Measurements from ENCODE around the gene GDNF. TPM values are rescaled to one million over a fixed set of nuclear protein-coding genes. Genes with fewer than 3 reads are reported as not detected.
"Not testable (repeated sequence)": the region's sequence is repeated elsewhere in the genome, so short reads cannot be mapped to it uniquely, and the experiment has no call there.

GDNF gene
- polyA plus RNA-seq, 2 donors = 0.11 to 0.20 TPM

GRCh38 chr5:37808945-37809344 is 30.9 kb downstream of the GDNF start:
- Histone ChIP-seq H3K36me3 (ENCODE audit: control insufficient read depth in 2 of 2, insufficient read depth in 2 of 2, low read length in 1 of 2) (no peaks in the 10 kb centered on the region), H3K9me3 (ENCODE audit: control insufficient read depth in 2 of 2, insufficient read depth in 1 of 2, low read depth in 1 of 2, low read length in 1 of 2) (no peaks in the 10 kb centered on the region), H3K27me3 (ENCODE audit: control insufficient read depth in 1 of 2, insufficient read depth in 2 of 2, low read length in 2 of 2) (no peaks in the 10 kb centered on the region), H3K4me1 (ENCODE audit: control insufficient read depth in 2 of 2, insufficient read depth in 2 of 2, low read length in 1 of 2) (no peaks in the 10 kb centered on the region), H3K4me3 (ENCODE audit: low read depth in 1 of 2, low read length in 2 of 2) (no peak overlapping the region), H3K27ac (ENCODE audit: low read depth in 2 of 2, low read length in 1 of 2) (no peak overlapping the region)
- WGBS, 2 donors = 71 to 72% methylated on average over 5 of the region's 5 CpGs

DNA sequence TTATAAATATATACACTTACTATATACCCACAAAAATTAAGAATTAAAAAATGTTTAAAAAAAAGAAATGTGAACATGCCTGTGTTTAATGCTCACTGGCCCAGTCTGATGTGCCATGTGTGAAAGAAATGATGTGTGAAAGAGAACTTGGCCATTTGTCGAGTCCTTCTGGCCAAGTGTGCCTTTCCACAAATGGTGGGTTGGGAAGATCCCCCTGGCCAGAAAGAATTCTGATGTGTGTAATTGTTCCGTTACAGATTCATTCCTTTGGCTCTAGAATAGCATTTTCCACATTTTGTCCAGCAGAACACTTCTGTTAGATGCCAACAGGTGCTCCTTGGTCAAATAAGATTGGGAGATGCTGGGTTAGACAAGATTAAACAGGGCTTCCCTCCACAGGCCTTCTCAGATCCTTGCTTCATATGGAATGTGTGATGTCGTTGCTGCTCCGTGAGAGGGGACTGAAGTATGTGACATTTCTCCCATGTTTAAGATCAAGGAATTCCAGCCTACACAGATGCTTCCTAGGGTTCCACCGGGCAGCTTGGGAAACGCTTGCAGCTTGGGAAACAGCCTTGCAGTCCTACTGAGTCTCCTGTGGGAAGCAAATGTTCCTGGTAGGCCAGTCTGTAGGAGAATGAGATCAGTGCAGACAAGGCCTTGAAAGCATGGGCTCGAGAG is 32.1 kb downstream of the GDNF start:
- Histone ChIP-seq H3K4me3 (ENCODE audit: low read depth in 1 of 2, low read length in 2 of 2) (no peak overlapping the region), H3K9me3 (ENCODE audit: control insufficient read depth in 2 of 2, insufficient read depth in 1 of 2, low read depth in 1 of 2, low read length in 1 of 2) (no peaks in the 10 kb centered on the region), H3K27me3 (ENCODE audit: control insufficient read depth in 1 of 2, insufficient read depth in 2 of 2, low read length in 2 of 2) (no peaks in the 10 kb centered on the region), H3K4me1 (ENCODE audit: control insufficient read depth in 2 of 2, insufficient read depth in 2 of 2, low read length in 1 of 2) (no peaks in the 10 kb centered on the region), H3K27ac (ENCODE audit: low read depth in 2 of 2, low read length in 1 of 2) (no peak overlapping the region), H3K36me3 (ENCODE audit: control insufficient read depth in 2 of 2, insufficient read depth in 2 of 2, low read length in 1 of 2) (no peaks in the 10 kb centered on the region)
- WGBS, 2 donors = 81 to 86% methylated on average over 7 of the region's 7 CpGs

GRCh38 chr5:37807015-37807414 is 32.8 kb downstream of the GDNF start:
- 92 to 97% methylated on average over 2 of the region's 2 CpGs for WGBS, 2 donors
- Histone ChIP-seq H3K27me3 (ENCODE audit: control insufficient read depth in 1 of 2, insufficient read depth in 2 of 2, low read length in 2 of 2) (no peaks in the 10 kb centered on the region), H3K4me1 (ENCODE audit: control insufficient read depth in 2 of 2, insufficient read depth in 2 of 2, low read length in 1 of 2) (no peaks in the 10 kb centered on the region), H3K27ac (ENCODE audit: low read depth in 2 of 2, low read length in 1 of 2) (no peak overlapping the region), H3K4me3 (ENCODE audit: low read depth in 1 of 2, low read length in 2 of 2) (no peak overlapping the region), H3K9me3 (ENCODE audit: control insufficient read depth in 2 of 2, insufficient read depth in 1 of 2, low read depth in 1 of 2, low read length in 1 of 2) (no peaks in the 10 kb centered on the region), H3K36me3 (ENCODE audit: control insufficient read depth in 2 of 2, insufficient read depth in 2 of 2, low read length in 1 of 2) (no peaks in the 10 kb centered on the region)

GRCh38 chr5:37806476-37806875 is 33.4 kb downstream of the GDNF start:
- Histone ChIP-seq H3K27me3 (ENCODE audit: control insufficient read depth in 1 of 2, insufficient read depth in 2 of 2, low read length in 2 of 2) (no peaks in the 10 kb centered on the region), H3K4me1 (ENCODE audit: control insufficient read depth in 2 of 2, insufficient read depth in 2 of 2, low read length in 1 of 2) (no peaks in the 10 kb centered on the region), H3K4me3 (ENCODE audit: low read depth in 1 of 2, low read length in 2 of 2) (no peak overlapping the region), H3K27ac (ENCODE audit: low read depth in 2 of 2, low read length in 1 of 2) (no peak overlapping the region), H3K36me3 (ENCODE audit: control insufficient read depth in 2 of 2, insufficient read depth in 2 of 2, low read length in 1 of 2) (no peaks in the 10 kb centered on the region), H3K9me3 (ENCODE audit: control insufficient read depth in 2 of 2, insufficient read depth in 1 of 2, low read depth in 1 of 2, low read length in 1 of 2) (no peaks in the 10 kb centered on the region)
- WGBS, 2 donors = 76 to 87% methylated on average over 8 of the region's 8 CpGs

GRCh38 chr5:37806016-37806415 is 33.8 kb downstream of the GDNF start:
- WGBS, 2 donors = 75 to 84% methylated on average over 12 of the region's 12 CpGs
- Histone ChIP-seq H3K4me1 (ENCODE audit: control insufficient read depth in 2 of 2, insufficient read depth in 2 of 2, low read length in 1 of 2) (no peaks in the 10 kb centered on the region), H3K4me3 (ENCODE audit: low read depth in 1 of 2, low read length in 2 of 2) (no peak overlapping the region), H3K27me3 (ENCODE audit: control insufficient read depth in 1 of 2, insufficient read depth in 2 of 2, low read length in 2 of 2) (no peaks in the 10 kb centered on the region), H3K27ac (ENCODE audit: low read depth in 2 of 2, low read length in 1 of 2) (no peak overlapping the region), H3K9me3 (ENCODE audit: control insufficient read depth in 2 of 2, insufficient read depth in 1 of 2, low read depth in 1 of 2, low read length in 1 of 2) (no peaks in the 10 kb centered on the region), H3K36me3 (ENCODE audit: control insufficient read depth in 2 of 2, insufficient read depth in 2 of 2, low read length in 1 of 2) (no peaks in the 10 kb centered on the region)

GRCh38 chr5:37804401-37804800 is 35.4 kb downstream of the GDNF start:
- Histone ChIP-seq H3K4me3 (ENCODE audit: low read depth in 1 of 2, low read length in 2 of 2) (no peak overlapping the region), H3K27me3 (ENCODE audit: control insufficient read depth in 1 of 2, insufficient read depth in 2 of 2, low read length in 2 of 2) (no peaks in the 10 kb centered on the region), H3K4me1 (ENCODE audit: control insufficient read depth in 2 of 2, insufficient read depth in 2 of 2, low read length in 1 of 2) (no peaks in the 10 kb centered on the region), H3K9me3 (ENCODE audit: control insufficient read depth in 2 of 2, insufficient read depth in 1 of 2, low read depth in 1 of 2, low read length in 1 of 2) (no peaks in the 10 kb centered on the region), H3K27ac (ENCODE audit: low read depth in 2 of 2, low read length in 1 of 2) (no peak overlapping the region), H3K36me3 (ENCODE audit: control insufficient read depth in 2 of 2, insufficient read depth in 2 of 2, low read length in 1 of 2) (no peaks in the 10 kb centered on the region)
- whole genome bisulfite sequencing, 2 donors = 71 to 79% methylated on average over 2 of the region's 2 CpGs

DNA sequence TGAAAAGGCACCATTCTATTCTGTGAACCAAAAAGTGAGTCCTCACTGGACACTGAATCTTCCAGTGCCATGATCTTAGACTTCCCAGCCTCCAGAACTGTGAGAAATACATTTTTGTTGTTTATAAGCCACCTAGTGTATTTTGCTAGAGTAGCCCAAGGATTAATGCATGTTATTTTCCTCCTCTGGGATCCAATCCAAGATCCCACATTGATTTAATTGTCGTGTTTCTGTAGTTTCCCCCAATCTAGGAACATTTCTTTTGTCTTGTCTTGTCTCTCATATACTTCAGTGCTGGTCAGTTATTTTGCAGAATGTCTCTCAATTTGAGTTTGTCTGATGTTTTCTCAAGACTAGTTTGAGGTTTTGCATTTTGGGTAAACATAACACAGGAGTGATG is 36.4 kb downstream of the GDNF start:
- 28 to 33% methylated on average over 1 of the region's 1 CpG for WGBS, 2 donors

DNA sequence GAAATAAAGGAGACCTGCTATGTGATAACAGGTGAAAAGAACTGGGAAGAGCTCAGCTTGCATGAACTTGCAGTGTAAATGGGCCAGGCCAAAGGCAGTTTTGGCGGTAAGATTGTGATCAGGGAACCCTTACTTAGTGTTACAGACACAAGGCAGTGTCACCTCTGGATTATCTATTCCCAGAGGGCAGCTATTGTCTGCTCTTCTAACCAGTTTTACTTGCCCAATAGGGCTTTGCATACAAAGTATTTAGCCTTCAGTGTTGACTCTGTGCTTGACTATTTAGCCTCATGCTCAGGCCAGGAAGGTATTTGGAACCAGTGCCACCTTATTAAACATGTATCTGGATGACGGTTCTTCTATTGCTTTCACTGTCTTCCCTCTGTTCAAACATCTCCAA is 38.3 kb downstream of the GDNF start:
- H3K4me3 ChIP-seq (ENCODE audit: low read depth in 1 of 2, low read length in 2 of 2) = no peak overlapping the region
- no peaks in the 10 kb centered on the region for H3K4me1 ChIP-seq (ENCODE audit: control insufficient read depth in 2 of 2, insufficient read depth in 2 of 2, low read length in 1 of 2)
- WGBS, 2 donors = 46 to 55% methylated on average over 2 of the region's 2 CpGs
- no peaks in the 10 kb centered on the region for H3K27me3 ChIP-seq (ENCODE audit: control insufficient read depth in 1 of 2, insufficient read depth in 2 of 2, low read length in 2 of 2)
- no peaks in the 10 kb centered on the region for H3K9me3 ChIP-seq (ENCODE audit: control insufficient read depth in 2 of 2, insufficient read depth in 1 of 2, low read depth in 1 of 2, low read length in 1 of 2)
- H3K27ac ChIP-seq (ENCODE audit: low read depth in 2 of 2, low read length in 1 of 2) = no peak overlapping the region
- no peaks in the 10 kb centered on the region for H3K36me3 ChIP-seq (ENCODE audit: control insufficient read depth in 2 of 2, insufficient read depth in 2 of 2, low read length in 1 of 2)

More for the DNA sequence above, 36.4 kb downstream of the GDNF start:
- Histone ChIP-seq H3K27me3 (ENCODE audit: control insufficient read depth in 1 of 2, insufficient read depth in 2 of 2, low read length in 2 of 2) (no peaks in the 10 kb centered on the region), H3K36me3 (ENCODE audit: control insufficient read depth in 2 of 2, insufficient read depth in 2 of 2, low read length in 1 of 2) (no peaks in the 10 kb centered on the region), H3K4me1 (ENCODE audit: control insufficient read depth in 2 of 2, insufficient read depth in 2 of 2, low read length in 1 of 2) (no peaks in the 10 kb centered on the region), H3K27ac (ENCODE audit: low read depth in 2 of 2, low read length in 1 of 2) (no peak overlapping the region), H3K4me3 (ENCODE audit: low read depth in 1 of 2, low read length in 2 of 2) (no peak overlapping the region), H3K9me3 (ENCODE audit: control insufficient read depth in 2 of 2, insufficient read depth in 1 of 2, low read depth in 1 of 2, low read length in 1 of 2) (no peaks in the 10 kb centered on the region)

DNA sequence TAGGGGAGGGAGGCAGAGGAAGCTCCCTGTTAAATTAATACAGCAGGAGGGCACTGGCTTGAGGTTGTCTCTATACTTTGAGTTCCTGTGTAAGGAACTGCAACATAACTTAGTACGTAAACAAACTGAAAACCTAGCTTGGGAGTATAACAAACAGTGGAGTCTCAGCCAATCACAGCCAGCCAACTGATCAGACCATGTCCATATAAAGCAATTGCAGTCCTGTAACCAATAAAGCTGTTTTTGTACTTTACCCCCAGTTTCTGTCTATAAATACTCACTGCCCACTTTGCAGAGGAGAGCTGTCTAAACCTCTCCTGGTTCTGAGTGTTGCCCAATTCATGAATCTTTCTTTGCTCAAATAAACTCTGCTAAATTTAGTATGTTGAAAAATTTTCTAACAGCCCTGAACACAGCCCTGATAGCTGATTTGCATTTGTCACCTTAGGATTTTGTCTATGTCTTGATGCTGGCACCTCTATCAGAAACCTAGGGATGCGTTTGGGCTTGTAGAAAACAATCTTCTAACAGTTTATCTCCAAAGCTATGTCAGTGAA is 39.9 kb downstream of the GDNF start:
- H3K36me3 ChIP-seq (ENCODE audit: control insufficient read depth in 2 of 2, insufficient read depth in 2 of 2, low read length in 1 of 2) = no peaks in the 10 kb centered on the region
- no peak overlapping the region for H3K27ac ChIP-seq (ENCODE audit: low read depth in 2 of 2, low read length in 1 of 2)
- no peak overlapping the region for H3K4me3 ChIP-seq (ENCODE audit: low read depth in 1 of 2, low read length in 2 of 2)
- no peaks in the 10 kb centered on the region for H3K27me3 ChIP-seq (ENCODE audit: control insufficient read depth in 1 of 2, insufficient read depth in 2 of 2, low read length in 2 of 2)
- H3K4me1 ChIP-seq (ENCODE audit: control insufficient read depth in 2 of 2, insufficient read depth in 2 of 2, low read length in 1 of 2) = no peaks in the 10 kb centered on the region
- 83 to 88% methylated on average over 2 of the region's 2 CpGs for WGBS, 2 donors
- H3K9me3 ChIP-seq (ENCODE audit: control insufficient read depth in 2 of 2, insufficient read depth in 1 of 2, low read depth in 1 of 2, low read length in 1 of 2) = peaks cover 2 to 4% of the 10 kb centered on the region in 2 donors

- H3K27ac ChIP-seq (ENCODE audit: low read depth in 2 of 2, low read length in 1 of 2); H3K4me3 ChIP-seq (ENCODE audit: low read depth in 1 of 2, low read length in 2 of 2); H3K4me1 ChIP-seq (ENCODE audit: control insufficient read depth in 2 of 2, insufficient read depth in 2 of 2, low read length in 1 of 2); H3K36me3 ChIP-seq (ENCODE audit: control insufficient read depth in 2 of 2, insufficient read depth in 2 of 2, low read length in 1 of 2); H3K27me3 ChIP-seq (ENCODE audit: control insufficient read depth in 1 of 2, insufficient read depth in 2 of 2, low read length in 2 of 2); H3K9me3 ChIP-seq (ENCODE audit: control insufficient read depth in 2 of 2, insufficient read depth in 1 of 2, low read depth in 1 of 2, low read length in 1 of 2): not testable (repeated sequence)
- 99 to 100% methylated on average over 1 of the region's 1 CpG for WGBS, 2 donors
Measured at GRCh38 chr5:37796435-37796834, 43.4 kb downstream of the GDNF start.

Data from esophagus (tissue), 2 donors.